ENCODE measurements around the gene C2orf72. TPM values are rescaled to one million over a fixed set of nuclear protein-coding genes. Genes with fewer than 3 reads are reported as not detected.

Gene C2orf72
- total and polyA plus RNA-seq, 2 of the 13 experiments (the other 11 are each of a cell fraction or from before 2014, with no cell fraction given) = 147 to 203 TPM

DNA sequence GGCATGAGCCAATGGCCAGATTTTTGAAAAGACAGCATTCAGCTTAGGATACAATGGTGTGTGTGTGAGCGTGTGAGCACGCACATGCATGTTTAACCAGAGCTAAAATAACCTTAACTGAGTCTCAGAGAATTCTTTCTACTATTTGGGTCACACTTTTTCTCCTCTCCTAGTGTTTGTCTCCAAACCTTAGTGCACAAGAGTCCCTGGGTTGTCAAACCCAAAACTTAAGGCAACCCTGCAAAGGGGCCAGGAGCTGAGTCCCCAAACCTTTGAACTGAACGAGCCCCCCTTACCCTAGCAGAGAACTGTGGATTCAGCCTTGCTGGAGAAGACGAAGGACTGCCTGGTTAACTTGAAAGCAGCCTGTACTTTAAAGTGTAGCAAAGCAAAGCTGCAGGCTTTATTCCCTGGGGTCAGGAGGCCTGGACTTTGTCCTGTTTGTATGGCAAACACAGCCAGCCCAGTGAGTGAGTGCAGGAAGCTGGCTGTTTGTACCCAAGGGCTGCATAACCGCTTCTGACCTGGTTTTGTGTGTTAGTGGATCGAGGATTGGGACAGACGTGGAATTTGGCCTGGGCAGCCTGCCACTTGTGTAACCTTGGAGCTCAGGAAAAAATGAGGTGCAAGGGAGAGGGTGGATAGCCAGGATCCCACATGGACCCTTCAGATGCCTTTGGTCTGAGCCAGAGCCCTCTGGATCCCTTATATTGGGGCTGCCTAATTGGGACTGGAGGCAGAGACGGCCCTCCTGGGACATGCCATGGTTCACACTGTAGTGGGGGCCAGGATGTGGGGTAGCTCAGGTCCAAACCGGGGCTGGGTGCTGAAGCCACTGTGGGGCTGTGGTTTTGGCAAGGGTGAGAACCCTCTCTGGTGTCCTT, 12.9 kb downstream of the C2orf72 start (continued):
- TF ChIP-seq EED (CRISPR knock-in tag; IDR thresholded peaks at IDR 0.05) = no peak; the same call in 1 of the 2 replicates
- peak; percentile 56; the same call in 1 of the 2 replicates for TF ChIP-seq TBP (CRISPR knock-in tag; IDR thresholded peaks at IDR 0.05)
- peak; percentile 99 for TF ChIP-seq DPF2 (CRISPR knock-in tag; IDR thresholded peaks at IDR 0.05; ENCODE audit: borderline replicate concordance, low read depth)
- peak; percentile 93 for TF ChIP-seq U2AF1 (optimal IDR thresholded peaks at IDR 0.05; ENCODE audit: low read depth, low read length)
- TF ChIP-seq CBX5 (CRISPR knock-in tag; IDR thresholded peaks at IDR 0.05; ENCODE audit: borderline replicate concordance) = peak; percentile 99
- TF ChIP-seq ZFY (CRISPR knock-in tag; IDR thresholded peaks at IDR 0.05) = peak; percentile 82
- TF ChIP-seq, protein P1, sequence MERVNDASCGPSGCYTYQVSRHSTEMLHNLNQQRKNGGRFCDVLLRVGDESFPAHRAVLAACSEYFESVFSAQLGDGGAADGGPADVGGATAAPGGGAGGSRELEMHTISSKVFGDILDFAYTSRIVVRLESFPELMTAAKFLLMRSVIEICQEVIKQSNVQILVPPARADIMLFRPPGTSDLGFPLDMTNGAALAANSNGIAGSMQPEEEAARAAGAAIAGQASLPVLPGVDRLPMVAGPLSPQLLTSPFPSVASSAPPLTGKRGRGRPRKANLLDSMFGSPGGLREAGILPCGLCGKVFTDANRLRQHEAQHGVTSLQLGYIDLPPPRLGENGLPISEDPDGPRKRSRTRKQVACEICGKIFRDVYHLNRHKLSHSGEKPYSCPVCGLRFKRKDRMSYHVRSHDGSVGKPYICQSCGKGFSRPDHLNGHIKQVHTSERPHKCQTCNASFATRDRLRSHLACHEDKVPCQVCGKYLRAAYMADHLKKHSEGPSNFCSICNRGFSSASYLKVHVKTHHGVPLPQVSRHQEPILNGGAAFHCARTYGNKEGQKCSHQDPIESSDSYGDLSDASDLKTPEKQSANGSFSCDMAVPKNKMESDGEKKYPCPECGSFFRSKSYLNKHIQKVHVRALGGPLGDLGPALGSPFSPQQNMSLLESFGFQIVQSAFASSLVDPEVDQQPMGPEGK (CRISPR knock-in tag; IDR thresholded peaks at IDR 0.05) = peak; percentile 89
- TF ChIP-seq, protein P2, sequence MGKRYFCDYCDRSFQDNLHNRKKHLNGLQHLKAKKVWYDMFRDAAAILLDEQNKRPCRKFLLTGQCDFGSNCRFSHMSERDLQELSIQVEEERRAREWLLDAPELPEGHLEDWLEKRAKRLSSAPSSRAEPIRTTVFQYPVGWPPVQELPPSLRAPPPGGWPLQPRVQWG (CRISPR knock-in tag; IDR thresholded peaks at IDR 0.05; ENCODE audit: borderline replicate concordance, low read depth) = no peak
- TF ChIP-seq ZNF34 (CRISPR knock-in tag; IDR thresholded peaks at IDR 0.05; ENCODE audit: borderline replicate concordance) = peak; percentile 45; the same call in 1 of the 2 replicates
- TF ChIP-seq POLR2AphosphoS5 (IDR thresholded peaks at IDR 0.05; ENCODE audit: low read depth, low read length) = peak; percentile 99
- peak; percentile 100 for TF ChIP-seq ZSCAN29 (CRISPR knock-in tag; conservative IDR thresholded peaks at IDR 0.05)
- TF ChIP-seq BRCA1 (CRISPR knock-in tag; IDR thresholded peaks at IDR 0.05) = peak; percentile 95
- TF ChIP-seq, protein P3, sequence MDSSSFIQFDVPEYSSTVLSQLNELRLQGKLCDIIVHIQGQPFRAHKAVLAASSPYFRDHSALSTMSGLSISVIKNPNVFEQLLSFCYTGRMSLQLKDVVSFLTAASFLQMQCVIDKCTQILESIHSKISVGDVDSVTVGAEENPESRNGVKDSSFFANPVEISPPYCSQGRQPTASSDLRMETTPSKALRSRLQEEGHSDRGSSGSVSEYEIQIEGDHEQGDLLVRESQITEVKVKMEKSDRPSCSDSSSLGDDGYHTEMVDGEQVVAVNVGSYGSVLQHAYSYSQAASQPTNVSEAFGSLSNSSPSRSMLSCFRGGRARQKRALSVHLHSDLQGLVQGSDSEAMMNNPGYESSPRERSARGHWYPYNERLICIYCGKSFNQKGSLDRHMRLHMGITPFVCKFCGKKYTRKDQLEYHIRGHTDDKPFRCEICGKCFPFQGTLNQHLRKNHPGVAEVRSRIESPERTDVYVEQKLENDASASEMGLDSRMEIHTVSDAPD (CRISPR knock-in tag; IDR thresholded peaks at IDR 0.05) = peak; percentile 92; the same call in 1 of the 2 replicates
- TF ChIP-seq, protein P4, sequence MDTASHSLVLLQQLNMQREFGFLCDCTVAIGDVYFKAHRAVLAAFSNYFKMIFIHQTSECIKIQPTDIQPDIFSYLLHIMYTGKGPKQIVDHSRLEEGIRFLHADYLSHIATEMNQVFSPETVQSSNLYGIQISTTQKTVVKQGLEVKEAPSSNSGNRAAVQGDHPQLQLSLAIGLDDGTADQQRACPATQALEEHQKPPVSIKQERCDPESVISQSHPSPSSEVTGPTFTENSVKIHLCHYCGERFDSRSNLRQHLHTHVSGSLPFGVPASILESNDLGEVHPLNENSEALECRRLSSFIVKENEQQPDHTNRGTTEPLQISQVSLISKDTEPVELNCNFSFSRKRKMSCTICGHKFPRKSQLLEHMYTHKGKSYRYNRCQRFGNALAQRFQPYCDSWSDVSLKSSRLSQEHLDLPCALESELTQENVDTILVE (CRISPR knock-in tag; IDR thresholded peaks at IDR 0.05) = peak; percentile 80
- peak in 1 of 2 experiments; percentile 99; a peak in 2 of 4 replicates for TF ChIP-seq POLR2A (IDR thresholded peaks at IDR 0.05; ENCODE audit: insufficient read depth in 1 of 2, low read depth in 2 of 2, low read length in 2 of 2)
- peak; percentile 99 for TF ChIP-seq FOXO1 (CRISPR knock-in tag; IDR thresholded peaks at IDR 0.05)
- TF ChIP-seq HOXA9 (CRISPR knock-in tag; IDR thresholded peaks at IDR 0.05; ENCODE audit: borderline replicate concordance) = no peak
- peak; percentile 97 for TF ChIP-seq NFKBIZ (CRISPR knock-in tag; IDR thresholded peaks at IDR 0.05)
- TF ChIP-seq, protein P5, sequence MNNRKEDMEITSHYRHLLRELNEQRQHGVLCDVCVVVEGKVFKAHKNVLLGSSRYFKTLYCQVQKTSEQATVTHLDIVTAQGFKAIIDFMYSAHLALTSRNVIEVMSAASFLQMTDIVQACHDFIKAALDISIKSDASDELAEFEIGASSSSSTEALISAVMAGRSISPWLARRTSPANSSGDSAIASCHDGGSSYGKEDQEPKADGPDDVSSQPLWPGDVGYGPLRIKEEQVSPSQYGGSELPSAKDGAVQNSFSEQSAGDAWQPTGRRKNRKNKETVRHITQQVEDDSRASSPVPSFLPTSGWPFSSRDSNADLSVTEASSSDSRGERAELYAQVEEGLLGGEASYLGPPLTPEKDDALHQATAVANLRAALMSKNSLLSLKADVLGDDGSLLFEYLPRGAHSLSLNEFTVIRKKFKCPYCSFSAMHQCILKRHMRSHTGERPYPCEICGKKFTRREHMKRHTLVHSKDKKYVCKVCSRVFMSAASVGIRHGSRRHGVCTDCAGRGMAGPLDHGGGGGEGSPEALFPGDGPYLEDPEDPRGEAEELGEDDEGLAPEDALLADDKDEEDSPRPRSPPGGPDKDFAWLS (CRISPR knock-in tag; IDR thresholded peaks at IDR 0.05; ENCODE audit: borderline replicate concordance) = peak; percentile 89; the same call in 1 of the 2 replicates
- no peak for TF ChIP-seq NR2F2 (IDR thresholded peaks at IDR 0.05; ENCODE audit: borderline replicate concordance, low read depth)
- TF ChIP-seq, protein P6, sequence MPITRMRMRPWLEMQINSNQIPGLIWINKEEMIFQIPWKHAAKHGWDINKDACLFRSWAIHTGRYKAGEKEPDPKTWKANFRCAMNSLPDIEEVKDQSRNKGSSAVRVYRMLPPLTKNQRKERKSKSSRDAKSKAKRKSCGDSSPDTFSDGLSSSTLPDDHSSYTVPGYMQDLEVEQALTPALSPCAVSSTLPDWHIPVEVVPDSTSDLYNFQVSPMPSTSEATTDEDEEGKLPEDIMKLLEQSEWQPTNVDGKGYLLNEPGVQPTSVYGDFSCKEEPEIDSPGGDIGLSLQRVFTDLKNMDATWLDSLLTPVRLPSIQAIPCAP (CRISPR knock-in tag; IDR thresholded peaks at IDR 0.05; ENCODE audit: low read depth) = no peak
- TF ChIP-seq ISL2 (CRISPR knock-in tag; IDR thresholded peaks at IDR 0.05) = peak; percentile 98

Data from HepG2 (cell line).